Urothelium cell line (cell line): ENCODE measurements around the gene NDUFA6.
"Not testable (repeated sequence)": the region's sequence is repeated elsewhere in the genome, so short reads cannot be mapped to it uniquely, and the experiment has no call there.

Source experiments
- DNase-seq: peaks from one replicate; pipeline ENCODE4 v3.0.0; 2011; ENCODE audit warnings: low spot score, mixed read lengths
- FAIRE-seq: peaks from 2 replicates; lab custom pipeline; 2011; peaks lifted over from hg19 to GRCh38; lab: Jason Lieb, UNC

The NDUFA6 gene

DNA sequence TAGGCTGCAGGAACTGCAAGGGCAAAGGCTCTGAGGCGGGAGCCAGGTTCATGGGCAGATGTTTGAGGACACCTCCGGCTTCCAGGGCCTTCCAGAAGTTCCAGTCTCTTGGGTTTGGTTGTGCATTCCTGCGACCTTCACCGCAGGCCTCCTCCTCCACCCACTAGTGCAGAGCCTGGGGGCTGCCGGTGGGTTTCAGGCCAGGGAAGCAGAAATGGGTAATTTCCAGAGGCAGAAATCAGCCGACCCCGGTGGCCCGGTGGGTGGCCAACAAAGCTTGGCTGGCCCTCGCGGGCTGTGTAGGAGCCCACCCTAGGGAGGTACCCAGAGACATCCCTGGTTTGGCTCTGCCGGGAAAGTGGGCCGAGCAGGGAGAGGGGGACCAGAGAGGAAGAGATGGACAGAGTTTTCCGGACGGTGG lies 16.9 kb downstream of the NDUFA6 start:
- FAIRE-seq: no peak
- DNase-seq: no peak

DNA sequence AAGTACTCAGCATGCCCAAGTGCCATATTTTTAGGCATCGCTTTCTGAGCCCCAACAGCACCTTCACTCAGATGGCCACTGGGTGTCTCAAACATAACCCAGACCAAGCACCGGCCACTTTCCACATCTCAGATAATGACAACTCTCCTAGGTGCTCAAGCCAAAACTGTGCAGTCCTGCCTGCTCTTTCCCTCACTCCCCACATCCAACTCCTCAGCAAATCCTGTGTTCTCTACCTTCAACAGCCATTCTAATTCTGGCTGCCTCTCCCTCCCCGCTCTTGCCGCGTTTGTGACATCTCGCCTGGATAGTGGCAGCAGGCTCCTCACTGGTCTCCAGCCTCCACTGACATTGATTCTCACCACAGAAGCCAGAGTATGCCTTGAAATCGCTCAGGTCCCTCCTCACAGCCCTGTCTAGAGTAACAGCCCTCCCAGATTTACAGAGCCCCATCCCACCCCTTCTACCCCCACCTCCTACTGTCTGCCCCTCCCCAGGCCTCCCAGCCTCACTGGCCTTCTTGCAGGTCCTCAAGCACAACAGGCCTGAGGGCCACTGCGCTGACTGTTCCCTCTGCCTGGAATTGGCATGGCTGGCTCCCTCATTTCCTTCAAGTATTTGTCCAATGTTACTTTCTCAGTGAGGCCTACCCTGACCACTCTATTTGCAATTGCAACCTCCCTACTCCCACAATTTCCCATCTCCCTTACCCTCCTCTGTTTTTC lies 17.8 kb downstream of the NDUFA6 start:
- no peak for DNase-seq
- peak; percentile 55 for FAIRE-seq

DNA sequence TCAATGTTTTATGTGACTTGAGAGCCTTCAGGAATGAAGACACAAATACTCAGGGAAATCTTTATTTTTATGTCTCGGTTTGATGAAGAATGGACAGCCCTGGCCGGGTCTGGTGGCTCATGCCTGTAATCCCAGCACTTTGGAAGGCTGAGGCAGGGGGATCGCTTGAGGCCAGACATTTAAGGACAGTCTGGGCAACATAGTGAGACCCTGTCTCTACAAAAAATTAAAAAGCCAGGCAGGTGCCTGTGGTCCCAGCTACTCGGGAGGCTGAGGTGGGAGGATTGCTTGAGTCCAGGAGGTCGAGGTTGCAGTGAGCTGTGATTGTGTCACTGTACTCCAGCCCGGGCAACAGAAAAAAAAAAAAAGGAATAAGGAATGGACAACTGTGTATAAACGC lies 19.1 kb downstream of the NDUFA6 start:
- peak; percentile 5 for FAIRE-seq
- DNase-seq: not testable (repeated sequence)

DNA sequence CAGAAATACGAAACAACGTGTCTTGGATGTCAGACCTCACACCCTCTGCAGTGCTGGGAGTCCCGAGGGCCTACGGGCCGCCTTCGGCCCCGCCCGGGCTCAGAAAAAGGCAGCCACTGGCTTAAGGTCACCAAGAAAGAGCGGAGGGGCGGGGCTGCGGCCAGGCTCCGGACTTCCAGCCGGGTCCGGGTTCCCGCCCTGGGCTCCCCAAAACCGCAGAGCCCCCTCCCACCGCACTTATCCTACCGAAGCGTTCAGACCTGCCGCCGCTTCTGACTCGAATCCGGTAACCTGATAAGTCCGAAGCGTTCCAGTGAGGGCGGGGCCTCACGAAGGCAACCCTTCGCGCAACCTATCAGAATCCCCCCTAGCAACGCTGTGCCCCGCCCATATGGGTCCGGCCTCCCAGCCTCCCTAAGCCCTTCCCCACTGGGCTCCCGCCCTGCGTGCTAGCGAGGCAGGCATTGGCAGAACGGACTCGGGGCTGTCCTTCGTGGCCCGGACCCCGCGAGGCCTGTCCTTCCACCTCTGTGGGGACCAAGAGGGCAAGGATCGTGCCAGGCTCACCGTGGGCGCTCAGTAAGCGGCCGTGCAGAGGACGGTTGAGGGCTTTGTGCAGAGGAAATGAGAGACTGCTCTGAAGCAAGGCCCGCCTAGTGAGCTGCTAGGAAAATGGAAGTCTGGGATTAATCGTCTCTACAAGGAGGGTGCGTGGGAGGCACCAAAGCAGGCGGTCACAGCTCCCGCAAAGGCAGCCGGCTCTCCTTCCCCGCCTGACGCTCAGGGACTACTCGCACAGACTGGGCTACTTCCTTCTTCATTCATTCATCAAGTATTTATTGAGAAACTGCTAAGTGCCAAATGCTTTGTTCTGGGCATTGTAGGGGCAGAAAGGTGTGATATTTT lies 19.8 kb downstream of the NDUFA6 start, which contains the start of gene NAGA:
NAGA (minus strand) TSS at position 296 of the 906 bp plus-strand sequence. CDS start 515 bp downstream, outside the sequence.
- FAIRE-seq (peak; percentile 98), DNase-seq (peak; percentile 96)

DNA sequence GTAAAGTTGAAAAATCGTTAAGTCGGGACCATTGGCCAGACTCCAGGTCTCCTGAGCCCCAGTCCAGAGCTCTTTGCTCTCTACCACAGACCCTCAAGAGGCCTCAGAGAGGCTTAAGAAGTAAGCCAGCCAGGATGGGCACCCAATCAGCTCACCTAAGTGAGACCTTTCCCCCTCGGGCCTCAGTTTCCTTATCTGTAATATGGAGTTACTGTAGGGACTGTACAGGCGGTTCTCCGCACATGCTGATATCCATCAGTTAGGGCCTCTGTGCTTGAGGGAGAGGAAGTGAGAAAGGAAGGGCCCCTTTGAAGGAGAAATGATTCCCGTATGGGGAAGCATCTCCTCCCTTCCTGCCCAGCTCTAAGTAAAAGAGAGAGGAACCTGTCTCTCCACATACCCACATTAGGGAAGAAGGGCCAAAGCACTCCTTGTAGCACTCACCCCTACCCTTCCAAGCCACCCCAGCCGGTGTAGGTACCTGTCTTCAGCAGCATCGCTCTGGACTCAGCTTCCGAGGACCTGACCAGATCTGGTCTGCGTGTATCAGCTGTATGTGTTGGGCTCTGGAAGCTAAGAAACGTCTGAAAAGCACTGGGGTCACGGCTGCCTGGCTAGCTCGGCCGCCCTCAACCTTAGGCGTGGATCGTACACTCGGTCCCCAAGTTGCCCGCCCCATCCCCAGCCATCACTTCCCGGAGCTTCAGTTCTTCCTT lies 20.6 kb downstream of the NDUFA6 start:
- peak; percentile 25 for DNase-seq
- no peak for FAIRE-seq

DNA sequence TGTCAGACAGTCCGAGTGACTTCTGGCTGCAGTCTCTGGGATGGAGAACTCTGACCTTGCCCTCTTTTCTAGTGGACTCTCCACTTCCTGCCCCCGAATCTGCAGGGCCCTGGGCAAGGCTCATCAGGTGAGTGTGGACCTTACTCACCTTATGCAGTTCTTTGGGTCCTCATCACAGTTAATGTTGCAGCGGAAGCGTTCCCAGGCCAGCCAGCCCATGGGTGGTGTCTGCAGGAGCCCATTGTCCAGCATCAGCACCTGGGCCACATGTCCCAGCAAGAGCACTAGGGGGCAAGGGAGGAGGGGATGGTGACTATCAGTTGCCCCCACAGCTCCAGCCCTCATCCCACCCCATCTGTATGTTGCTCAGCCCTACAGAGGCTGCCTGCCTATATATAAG lies 22.3 kb downstream of the NDUFA6 start:
- no peak for FAIRE-seq
- DNase-seq: no peak

DNA sequence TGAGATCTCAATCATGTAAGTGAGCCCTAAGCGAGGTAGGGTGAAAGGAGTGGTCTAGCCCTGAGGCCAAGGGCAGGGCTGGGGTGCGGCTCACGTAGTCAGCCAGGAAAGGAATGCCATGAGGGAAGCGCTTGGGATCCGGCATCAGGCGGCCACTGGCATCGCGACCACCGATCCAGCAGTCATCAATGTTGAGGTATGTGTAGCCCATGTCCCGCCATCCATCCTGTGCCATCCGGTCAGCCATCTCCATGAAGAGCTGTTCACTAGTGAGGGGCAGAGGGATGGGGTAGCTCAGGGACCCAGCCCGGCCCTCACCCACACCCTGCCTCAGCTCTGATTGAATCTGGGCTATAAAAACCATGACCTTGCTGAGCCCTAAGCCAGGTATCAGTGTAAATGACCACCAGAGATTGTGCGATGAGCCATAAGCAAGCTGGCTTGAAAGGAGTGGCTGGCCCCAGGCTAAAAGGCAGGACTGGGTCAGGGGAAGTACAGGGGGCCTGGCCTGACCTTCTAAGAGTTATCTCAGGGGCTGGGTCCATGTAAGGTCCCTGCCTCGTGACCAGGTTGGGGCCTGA lies 22.8 kb downstream of the NDUFA6 start:
- peak; percentile 42 for FAIRE-seq
- DNase-seq: no peak

DNA sequence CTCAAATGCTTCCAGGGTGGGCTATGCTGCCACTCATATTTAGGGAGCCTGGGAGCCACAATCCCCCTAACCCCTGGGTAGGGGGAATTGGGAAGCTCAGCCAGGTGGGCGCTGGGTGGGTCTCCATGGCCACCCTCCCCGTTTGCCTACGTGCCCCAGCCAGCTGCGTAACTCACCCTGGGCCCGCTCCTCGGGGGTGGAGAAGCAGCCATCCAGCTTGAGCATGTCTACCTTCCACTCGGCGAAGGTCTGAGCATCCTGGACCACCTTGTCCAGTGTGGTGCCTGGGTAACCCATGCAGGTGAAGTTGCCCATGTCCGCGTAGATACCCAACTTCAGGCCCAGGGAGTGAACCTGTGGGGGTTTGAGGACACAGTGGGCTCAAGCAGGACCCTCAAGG lies 23.6 kb downstream of the NDUFA6 start:
- FAIRE-seq: no peak

DNA sequence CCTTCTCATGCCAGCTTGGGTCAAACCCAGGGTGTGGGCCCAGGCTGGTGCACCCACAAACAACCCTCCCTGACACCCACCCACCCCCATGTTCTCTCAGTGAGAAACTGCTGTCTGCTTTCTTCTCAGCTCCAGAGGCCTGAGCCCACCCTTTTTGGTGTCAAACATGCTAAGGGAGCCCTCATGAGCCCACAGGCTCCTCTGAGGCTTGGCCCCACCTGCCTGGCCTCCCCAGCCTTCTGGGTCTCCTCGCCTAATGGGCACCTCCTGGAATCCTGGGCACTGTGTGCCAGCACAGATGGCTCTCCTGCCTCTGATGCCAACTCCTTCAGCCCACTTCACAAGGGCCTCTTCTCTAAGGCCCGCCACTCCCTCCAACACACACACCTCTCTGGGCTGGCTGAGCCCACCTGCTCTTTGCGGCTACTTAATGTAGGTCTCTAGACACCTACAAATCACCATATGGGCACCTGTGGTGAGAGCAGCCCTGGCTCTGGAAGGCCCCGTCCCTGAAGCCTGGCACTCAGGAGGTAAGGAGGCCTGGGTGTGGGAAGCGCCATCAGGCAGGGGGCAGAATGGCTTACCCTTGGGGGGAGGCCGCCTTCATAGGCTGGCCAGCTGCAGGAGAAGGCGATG lies 24.3 kb downstream of the NDUFA6 start:
- DNase-seq: no peak
- no peak for FAIRE-seq

More for the DNA sequence above, 23.6 kb downstream of the NDUFA6 start:
- DNase-seq: no peak

DNA sequence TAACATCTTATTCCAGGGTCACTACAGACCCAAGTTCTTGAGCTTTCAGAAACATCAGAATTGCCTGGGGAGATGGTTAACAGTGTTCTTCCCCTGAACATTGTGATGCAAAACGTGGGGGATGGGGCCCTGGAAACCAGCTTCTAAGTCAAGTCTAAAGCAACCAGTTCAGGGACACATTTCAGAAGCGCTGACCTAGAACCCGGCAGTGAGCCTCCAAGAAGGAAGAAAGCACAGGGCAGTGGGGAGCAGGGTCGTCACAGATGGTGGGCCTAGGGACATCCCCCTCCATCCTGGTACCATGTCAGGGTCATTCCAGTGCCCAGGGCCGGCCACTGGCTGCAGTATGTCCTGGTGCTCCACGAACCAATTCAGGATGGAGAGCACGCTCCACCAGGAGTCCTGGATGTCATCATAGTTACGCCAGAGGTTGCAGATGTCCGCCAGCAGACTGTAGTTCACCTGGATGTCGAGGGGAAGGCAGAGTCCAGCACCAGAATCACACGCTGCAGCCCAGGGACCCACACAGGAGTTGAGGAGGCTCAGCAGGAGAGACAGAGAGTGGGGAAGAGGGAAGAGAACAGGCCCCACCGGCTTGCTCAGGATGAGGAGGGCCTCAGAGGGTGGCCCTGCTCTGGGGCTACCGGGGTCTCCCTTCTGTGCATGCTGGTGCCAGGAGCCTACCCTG lies 25.0 kb downstream of the NDUFA6 start:
- no peak for DNase-seq
- FAIRE-seq: peak; percentile 20

DNA sequence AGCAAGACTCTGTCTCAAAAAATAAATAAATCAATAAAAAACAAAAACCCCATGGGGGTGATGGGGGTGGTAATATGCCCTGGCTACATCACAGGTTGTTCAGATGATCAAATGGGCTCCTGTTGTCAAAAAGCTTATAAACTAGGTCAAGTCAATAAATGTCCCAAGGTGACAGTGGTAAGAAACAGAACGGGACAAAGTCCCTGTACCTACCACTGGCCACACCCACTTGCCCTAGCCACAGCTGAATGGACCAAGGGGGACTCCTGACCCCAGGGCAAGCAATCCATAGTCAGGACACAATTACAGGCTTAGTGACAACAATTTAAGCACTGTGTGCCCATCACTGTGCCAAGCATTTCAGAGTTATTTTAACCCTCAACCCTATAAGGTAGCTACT lies 25.9 kb downstream of the NDUFA6 start:
- no peak for DNase-seq
- FAIRE-seq: no peak

DNA sequence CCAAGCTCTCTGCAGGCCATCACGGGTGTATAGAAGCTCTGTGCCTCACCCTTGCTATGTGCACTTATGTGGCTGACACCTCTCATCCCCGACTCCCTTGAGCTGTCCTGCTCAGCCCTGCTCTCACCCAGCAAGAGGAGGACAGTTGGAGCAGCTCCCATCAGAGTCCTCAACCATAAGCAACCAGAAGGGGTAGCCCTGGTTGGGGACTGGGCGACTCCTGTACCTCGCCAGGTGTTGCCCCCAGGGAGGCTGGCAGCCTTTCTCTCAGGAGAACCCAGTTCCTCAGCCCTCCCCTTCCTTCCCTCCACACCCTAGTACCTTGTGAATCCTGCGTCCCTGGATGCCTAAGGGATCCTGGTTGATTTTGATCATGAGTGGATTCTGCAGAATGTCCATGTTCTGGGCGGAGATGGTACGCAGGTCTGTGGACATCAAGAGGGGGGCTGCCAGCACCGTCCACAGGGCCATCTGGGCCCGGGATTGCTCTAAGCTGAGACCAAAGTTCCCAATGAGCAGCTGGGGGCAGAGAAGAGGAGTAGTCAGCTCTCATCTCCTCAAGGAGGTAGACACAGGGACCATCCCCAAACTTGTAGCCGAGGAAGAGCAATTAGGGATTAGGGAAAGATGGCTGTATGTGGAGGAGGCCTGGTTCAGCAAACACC lies 27.9 kb downstream of the NDUFA6 start:
- no peak for FAIRE-seq

DNA sequence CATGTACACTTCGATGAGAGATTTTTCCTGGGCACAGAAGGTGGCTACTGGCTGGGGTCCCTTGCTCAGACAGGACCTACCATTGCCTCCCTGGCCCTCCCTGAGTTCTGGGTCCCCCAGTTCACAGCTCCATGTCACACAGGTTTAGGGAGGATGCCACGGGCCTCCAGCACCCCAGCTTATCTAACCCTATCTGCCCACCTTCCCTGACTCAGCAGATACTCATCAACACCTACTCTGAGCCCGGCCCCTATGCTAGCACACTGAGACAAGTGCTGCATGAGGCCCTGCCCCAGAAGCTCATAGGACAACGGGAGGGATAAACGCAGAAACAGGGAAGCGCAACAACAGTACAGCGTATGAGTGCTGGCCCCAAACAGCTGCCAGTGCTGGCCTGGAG lies 29.5 kb downstream of the NDUFA6 start:
- FAIRE-seq (peak; percentile 17), DNase-seq (no peak)

More for the DNA sequence above, 27.9 kb downstream of the NDUFA6 start:
- DNase-seq: no peak

DNA sequence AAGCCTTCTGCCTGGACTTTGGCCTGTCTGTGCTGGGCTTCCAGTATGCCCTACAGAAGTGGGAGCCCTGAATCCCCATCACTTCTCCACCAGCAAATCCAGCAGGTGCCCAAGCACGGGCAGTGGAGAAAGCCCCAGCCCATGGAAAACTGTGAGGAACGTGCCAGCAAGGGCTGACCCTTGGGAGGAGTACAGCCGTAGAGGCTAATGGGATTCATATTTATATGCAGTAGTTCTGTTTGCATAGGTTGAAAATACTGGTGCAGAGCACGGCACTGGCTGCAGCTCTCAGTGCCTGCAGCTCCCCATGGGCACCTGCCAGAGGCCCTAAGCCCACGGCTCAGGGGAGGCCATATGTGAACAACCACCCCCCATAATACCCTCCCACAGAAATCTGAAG lies 30.1 kb downstream of the NDUFA6 start:
- no peak for DNase-seq
- FAIRE-seq: no peak

DNA sequence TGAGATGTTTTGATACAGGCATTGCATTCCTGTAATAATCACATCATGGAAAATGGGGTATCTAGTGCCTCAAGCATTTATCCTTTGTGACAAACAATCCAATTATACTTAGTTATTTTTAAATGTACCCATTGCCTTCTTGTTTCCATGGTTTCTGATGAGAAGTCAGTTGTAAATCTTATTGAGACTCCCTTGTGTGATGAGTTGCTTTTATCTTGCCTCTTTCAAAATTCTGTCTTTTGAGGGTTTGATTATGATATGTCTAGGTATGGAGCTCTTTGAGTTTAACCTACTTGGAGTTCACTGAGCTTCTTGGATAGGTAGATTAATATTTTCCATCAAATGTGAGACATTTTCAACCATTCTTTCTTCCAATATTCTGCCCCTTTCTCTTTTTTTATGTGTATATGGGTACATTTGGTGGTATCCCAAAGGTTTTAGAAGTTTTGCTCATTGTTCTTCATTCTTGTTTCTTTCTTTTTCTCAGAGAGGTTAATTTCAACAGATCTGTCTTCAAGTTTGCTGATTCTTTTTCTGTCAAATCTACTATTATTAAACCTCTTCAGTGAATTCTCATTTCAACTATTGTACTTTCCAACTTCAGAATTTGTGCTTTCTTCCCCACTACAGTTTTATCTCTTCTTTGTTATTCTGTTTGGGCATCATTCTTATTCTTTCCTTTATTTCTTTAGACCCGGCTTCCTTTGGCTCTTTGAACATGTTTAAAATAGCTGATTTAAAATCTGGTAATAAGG lies 33.6 kb downstream of the NDUFA6 start:
- no peak for DNase-seq
- no peak for FAIRE-seq

DNA sequence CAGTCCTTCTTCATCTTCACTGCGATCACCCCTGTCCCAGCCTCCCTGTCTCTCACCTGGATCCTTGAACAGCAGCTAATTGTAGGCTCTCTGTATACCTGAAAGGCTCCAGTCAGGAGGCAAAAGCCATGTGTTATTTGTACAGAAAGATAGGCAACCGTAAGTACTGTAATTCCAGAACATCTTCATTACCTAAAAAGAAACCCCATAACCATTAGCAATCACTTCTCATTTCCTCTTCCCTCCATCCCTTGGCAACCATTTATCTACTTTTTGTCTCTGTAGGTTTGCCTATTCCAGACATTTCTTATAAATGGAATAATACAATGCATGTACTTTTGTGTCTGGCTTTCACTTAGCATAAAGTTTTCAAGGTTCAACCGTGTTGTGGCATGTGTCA lies 37.8 kb downstream of the NDUFA6 start:
- DNase-seq: no peak
- no peak for FAIRE-seq

DNA sequence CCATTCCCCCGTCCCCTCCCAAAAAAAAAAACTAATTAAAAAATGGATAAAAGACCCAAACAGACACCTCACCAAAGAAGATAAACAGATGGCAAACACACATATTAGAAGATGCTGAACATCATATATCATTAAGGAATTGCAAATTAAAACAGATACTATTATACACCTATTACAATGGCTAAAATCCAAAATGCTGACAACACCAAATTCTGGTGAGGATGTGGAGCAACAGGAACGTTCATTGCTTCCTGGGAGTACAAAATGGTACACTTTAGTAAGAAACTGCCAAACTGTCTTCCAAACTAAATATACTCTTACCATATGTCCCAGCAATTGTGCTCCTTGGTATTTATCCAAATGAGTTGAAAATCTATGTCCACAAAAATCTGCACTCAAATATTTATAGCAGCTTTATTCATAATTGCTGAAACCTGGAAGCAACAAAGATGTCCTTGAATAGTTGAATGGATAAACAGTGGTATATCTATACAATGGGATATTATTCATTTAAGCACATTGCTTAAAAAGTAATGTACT lies 39.9 kb downstream of the NDUFA6 start:
- no peak for FAIRE-seq

DNA sequence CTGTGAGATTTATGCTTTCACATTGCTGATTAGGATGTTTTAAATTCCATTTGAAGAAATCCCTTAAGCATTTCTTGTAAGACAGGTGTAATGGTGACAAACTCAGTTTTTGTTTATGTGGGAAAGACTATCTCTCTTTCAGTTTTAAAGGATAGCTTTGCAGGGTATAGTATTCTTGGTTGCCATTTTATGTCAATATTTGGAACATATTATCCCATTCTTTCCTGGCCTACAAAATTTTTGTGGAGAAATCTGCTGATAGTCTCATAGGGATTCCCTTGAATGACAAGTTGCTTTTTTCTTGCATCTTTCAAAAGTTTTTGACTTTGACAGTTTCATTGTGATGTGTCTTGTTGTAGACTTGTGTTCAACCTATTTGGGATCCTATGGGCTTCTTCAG lies 48.8 kb downstream of the NDUFA6 start:
- DNase-seq (no peak), FAIRE-seq (no peak)

More for the DNA sequence above, 39.9 kb downstream of the NDUFA6 start:
- DNase-seq: no peak
